ENCODE data around the gene PALM3.
"Not testable (repeated sequence)": the region's sequence is repeated elsewhere in the genome, so short reads cannot be mapped to it uniquely, and the experiment has no call there.

The PALM3 gene

DNA sequence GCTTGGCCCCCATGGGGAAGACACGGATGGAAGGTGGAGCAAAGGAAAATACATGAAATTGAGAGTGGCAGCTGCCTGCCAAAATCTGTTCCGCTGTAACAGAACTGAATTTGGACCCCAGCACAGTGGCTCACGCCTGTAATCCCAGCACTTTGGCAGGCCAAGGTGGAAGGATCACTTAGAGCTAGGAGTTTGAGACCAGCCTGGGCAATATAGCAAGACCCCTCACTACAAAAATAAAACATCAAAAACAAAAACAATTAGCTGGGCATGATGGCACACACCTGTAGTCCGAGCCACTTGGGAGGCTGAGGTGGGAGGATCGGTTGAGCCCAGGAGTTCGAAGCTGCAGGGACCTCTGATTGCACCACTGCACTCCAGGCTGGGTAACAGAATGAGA is 9.4 kb downstream of the PALM3 start:
- ATAC-seq: no peak
- no peak for TF ChIP-seq ZFP30 (CRISPR knock-in tag; IDR thresholded peaks at IDR 0.05)
- TF ChIP-seq BACH2 (CRISPR knock-in tag; IDR thresholded peaks at IDR 0.05; ENCODE audit: borderline replicate concordance): no peak
- TF ChIP-seq ESRRG (CRISPR knock-in tag; IDR thresholded peaks at IDR 0.05): no peak
- TF ChIP-seq, protein P1, sequence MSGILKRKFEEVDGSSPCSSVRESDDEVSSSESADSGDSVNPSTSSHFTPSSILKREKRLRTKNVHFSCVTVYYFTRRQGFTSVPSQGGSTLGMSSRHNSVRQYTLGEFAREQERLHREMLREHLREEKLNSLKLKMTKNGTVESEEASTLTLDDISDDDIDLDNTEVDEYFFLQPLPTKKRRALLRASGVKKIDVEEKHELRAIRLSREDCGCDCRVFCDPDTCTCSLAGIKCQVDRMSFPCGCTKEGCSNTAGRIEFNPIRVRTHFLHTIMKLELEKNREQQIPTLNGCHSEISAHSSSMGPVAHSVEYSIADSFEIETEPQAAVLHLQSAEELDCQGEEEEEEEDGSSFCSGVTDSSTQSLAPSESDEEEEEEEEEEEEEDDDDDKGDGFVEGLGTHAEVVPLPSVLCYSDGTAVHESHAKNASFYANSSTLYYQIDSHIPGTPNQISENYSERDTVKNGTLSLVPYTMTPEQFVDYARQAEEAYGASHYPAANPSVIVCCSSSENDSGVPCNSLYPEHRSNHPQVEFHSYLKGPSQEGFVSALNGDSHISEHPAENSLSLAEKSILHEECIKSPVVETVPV (CRISPR knock-in tag; IDR thresholded peaks at IDR 0.05): no peak

DNA sequence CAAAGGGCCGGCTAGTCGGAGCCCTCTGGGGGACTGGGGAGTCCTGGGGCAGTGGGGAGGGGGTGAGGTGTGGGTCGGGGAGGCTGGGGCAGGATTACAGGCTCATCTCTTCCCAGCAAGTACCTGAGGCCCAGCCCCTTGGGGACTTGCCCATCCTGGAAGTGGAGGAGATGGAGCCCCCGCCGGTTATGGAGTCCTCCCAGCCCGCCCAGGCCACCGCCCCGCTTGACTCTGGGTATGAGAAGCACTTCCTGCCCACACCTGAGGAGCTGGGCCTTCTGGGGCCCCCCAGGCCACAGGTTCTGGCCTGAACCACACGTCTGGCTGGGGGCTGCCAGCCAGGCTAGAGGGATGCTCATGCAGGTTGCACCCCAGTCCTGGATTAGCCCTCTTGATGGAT is 9.9 kb downstream of the PALM3 start:
- TF ChIP-seq ISL1 (CRISPR knock-in tag; IDR thresholded peaks at IDR 0.05): no peak
- no peak for TF ChIP-seq BACH2 (CRISPR knock-in tag; IDR thresholded peaks at IDR 0.05; ENCODE audit: borderline replicate concordance)
- no peak for TF ChIP-seq ARNTL (CRISPR knock-in tag; IDR thresholded peaks at IDR 0.05; ENCODE audit: borderline replicate concordance, low read depth)
- no peak for TF ChIP-seq RARB (CRISPR knock-in tag; IDR thresholded peaks at IDR 0.05)
- no peak for TF ChIP-seq GLIS3 (CRISPR knock-in tag; IDR thresholded peaks at IDR 0.05)
- TF ChIP-seq ZNF70 (CRISPR knock-in tag; IDR thresholded peaks at IDR 0.05): no peak
- TF ChIP-seq ZNF565 (CRISPR knock-in tag; conservative IDR thresholded peaks at IDR 0.05; ENCODE audit: low read depth): no peak
- TF ChIP-seq TOX (CRISPR knock-in tag; IDR thresholded peaks at IDR 0.05; ENCODE audit: borderline replicate concordance): no peak
- no peak for TF ChIP-seq OSR1 (CRISPR knock-in tag; IDR thresholded peaks at IDR 0.05)
- no peak for TF ChIP-seq ZC3H10 (CRISPR knock-in tag; IDR thresholded peaks at IDR 0.05)
- no peak for TF ChIP-seq SNAI2 (CRISPR knock-in tag; IDR thresholded peaks at IDR 0.05)
- TF ChIP-seq, protein P2, sequence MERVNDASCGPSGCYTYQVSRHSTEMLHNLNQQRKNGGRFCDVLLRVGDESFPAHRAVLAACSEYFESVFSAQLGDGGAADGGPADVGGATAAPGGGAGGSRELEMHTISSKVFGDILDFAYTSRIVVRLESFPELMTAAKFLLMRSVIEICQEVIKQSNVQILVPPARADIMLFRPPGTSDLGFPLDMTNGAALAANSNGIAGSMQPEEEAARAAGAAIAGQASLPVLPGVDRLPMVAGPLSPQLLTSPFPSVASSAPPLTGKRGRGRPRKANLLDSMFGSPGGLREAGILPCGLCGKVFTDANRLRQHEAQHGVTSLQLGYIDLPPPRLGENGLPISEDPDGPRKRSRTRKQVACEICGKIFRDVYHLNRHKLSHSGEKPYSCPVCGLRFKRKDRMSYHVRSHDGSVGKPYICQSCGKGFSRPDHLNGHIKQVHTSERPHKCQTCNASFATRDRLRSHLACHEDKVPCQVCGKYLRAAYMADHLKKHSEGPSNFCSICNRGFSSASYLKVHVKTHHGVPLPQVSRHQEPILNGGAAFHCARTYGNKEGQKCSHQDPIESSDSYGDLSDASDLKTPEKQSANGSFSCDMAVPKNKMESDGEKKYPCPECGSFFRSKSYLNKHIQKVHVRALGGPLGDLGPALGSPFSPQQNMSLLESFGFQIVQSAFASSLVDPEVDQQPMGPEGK (CRISPR knock-in tag; IDR thresholded peaks at IDR 0.05; ENCODE audit: borderline replicate concordance): no peak
- no peak for TF ChIP-seq TCF4 (CRISPR knock-in tag; IDR thresholded peaks at IDR 0.05; ENCODE audit: borderline replicate concordance)
- TF ChIP-seq, protein P3, sequence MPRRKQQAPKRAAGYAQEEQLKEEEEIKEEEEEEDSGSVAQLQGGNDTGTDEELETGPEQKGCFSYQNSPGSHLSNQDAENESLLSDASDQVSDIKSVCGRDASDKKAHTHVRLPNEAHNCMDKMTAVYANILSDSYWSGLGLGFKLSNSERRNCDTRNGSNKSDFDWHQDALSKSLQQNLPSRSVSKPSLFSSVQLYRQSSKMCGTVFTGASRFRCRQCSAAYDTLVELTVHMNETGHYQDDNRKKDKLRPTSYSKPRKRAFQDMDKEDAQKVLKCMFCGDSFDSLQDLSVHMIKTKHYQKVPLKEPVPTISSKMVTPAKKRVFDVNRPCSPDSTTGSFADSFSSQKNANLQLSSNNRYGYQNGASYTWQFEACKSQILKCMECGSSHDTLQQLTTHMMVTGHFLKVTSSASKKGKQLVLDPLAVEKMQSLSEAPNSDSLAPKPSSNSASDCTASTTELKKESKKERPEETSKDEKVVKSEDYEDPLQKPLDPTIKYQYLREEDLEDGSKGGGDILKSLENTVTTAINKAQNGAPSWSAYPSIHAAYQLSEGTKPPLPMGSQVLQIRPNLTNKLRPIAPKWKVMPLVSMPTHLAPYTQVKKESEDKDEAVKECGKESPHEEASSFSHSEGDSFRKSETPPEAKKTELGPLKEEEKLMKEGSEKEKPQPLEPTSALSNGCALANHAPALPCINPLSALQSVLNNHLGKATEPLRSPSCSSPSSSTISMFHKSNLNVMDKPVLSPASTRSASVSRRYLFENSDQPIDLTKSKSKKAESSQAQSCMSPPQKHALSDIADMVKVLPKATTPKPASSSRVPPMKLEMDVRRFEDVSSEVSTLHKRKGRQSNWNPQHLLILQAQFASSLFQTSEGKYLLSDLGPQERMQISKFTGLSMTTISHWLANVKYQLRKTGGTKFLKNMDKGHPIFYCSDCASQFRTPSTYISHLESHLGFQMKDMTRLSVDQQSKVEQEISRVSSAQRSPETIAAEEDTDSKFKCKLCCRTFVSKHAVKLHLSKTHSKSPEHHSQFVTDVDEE (CRISPR knock-in tag; IDR thresholded peaks at IDR 0.05): no peak
- no peak for TF ChIP-seq ESRRG (CRISPR knock-in tag; IDR thresholded peaks at IDR 0.05)
- no peak for TF ChIP-seq PPARA (CRISPR knock-in tag; IDR thresholded peaks at IDR 0.05; ENCODE audit: borderline replicate concordance)
- TF ChIP-seq, protein P4, sequence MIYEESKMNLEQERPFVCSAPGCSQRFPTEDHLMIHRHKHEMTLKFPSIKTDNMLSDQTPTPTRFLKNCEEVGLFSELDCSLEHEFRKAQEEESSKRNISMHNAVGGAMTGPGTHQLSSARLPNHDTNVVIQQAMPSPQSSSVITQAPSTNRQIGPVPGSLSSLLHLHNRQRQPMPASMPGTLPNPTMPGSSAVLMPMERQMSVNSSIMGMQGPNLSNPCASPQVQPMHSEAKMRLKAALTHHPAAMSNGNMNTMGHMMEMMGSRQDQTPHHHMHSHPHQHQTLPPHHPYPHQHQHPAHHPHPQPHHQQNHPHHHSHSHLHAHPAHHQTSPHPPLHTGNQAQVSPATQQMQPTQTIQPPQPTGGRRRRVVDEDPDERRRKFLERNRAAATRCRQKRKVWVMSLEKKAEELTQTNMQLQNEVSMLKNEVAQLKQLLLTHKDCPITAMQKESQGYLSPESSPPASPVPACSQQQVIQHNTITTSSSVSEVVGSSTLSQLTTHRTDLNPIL (CRISPR knock-in tag; IDR thresholded peaks at IDR 0.05; ENCODE audit: low read depth): no peak
- TF ChIP-seq, protein P1 (CRISPR knock-in tag; IDR thresholded peaks at IDR 0.05): no peak
- ATAC-seq: no peak

DNA sequence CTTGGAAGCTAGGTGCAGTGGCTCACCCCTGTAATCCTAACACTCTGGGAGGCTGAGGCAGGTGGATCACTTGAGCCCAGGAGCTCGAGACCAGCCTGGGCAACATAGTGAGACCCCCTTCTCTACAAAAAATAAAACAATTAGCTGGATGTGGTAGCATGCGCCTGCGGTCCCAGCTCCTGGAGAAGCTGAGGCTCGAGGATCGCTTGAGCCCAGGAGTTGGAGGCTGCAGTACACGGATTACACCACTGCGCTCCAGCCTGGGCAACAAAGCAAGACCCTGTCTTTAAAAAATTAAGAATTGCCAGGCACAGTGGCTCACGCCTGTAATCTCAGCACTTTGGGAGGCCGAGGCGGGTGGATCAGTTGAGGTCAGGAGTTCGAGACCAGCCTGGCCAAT is 10.9 kb downstream of the PALM3 start:
- not testable (repeated sequence) for ATAC-seq

DNA sequence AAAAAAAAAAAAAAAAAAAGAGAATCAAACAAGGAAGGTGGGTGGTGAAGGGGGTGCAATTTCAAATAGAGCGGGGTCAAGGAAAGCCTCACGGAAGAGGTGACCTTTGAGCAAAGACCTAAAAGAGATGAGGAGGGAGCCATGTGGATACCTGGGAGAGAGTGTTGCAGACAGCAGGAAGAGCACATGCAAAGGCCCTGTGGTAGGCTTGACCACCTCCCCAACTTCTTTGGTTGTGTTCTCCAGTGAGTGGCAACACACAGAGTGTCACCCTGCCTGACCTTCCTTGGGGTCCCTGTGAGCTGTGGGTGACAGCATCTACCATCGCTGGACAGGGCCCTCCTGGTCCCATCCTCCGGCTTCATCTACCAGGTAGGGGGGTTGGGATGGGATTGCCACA is 11.4 kb downstream of the PALM3 start:
- ATAC-seq: no peak
- TF ChIP-seq TOX (CRISPR knock-in tag; IDR thresholded peaks at IDR 0.05; ENCODE audit: borderline replicate concordance) (no peak), ZNF70 (CRISPR knock-in tag; IDR thresholded peaks at IDR 0.05) (no peak), RARB (CRISPR knock-in tag; IDR thresholded peaks at IDR 0.05) (no peak), SNAI2 (CRISPR knock-in tag; IDR thresholded peaks at IDR 0.05) (no peak), PPARA (CRISPR knock-in tag; IDR thresholded peaks at IDR 0.05; ENCODE audit: borderline replicate concordance) (no peak), OSR1 (CRISPR knock-in tag; IDR thresholded peaks at IDR 0.05) (no peak), ZNF565 (CRISPR knock-in tag; conservative IDR thresholded peaks at IDR 0.05; ENCODE audit: low read depth) (no peak), ZFP30 (CRISPR knock-in tag; IDR thresholded peaks at IDR 0.05) (no peak), BACH2 (CRISPR knock-in tag; IDR thresholded peaks at IDR 0.05; ENCODE audit: borderline replicate concordance) (no peak), TCF4 (CRISPR knock-in tag; IDR thresholded peaks at IDR 0.05; ENCODE audit: borderline replicate concordance) (no peak), ZNF8 (CRISPR knock-in tag; IDR thresholded peaks at IDR 0.05) (no peak)
- TF ChIP-seq, protein P1 (CRISPR knock-in tag; IDR thresholded peaks at IDR 0.05): no peak
- TF ChIP-seq, protein P5, sequence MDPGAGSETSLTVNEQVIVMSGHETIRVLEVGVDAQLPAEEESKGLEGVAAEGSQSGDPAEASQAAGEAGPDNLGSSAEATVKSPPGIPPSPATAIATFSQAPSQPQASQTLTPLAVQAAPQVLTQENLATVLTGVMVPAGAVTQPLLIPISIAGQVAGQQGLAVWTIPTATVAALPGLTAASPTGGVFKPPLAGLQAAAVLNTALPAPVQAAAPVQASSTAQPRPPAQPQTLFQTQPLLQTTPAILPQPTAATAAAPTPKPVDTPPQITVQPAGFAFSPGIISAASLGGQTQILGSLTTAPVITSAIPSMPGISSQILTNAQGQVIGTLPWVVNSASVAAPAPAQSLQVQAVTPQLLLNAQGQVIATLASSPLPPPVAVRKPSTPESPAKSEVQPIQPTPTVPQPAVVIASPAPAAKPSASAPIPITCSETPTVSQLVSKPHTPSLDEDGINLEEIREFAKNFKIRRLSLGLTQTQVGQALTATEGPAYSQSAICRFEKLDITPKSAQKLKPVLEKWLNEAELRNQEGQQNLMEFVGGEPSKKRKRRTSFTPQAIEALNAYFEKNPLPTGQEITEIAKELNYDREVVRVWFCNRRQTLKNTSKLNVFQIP (CRISPR knock-in tag; IDR thresholded peaks at IDR 0.05; ENCODE audit: borderline replicate concordance, low read depth): no peak
- TF ChIP-seq, protein P2 (CRISPR knock-in tag; IDR thresholded peaks at IDR 0.05; ENCODE audit: borderline replicate concordance): no peak

Measured in SK-N-SH treated with all-trans-retinoic acid at 6 μM for 48 hours (cell line).